Omental fat pad (tissue), 4 donors: ENCODE data around the gene FAM219A. TPM values are rescaled to one million over a fixed set of nuclear protein-coding genes. Genes with fewer than 3 reads are reported as not detected.

Source experiments
- ATAC-seq: fragments of 150-250 bp; one replicate; pipeline ENCODE4 v1.9.1; 2016; ENCODE audit warnings: mild to moderate bottlenecking, moderate library complexity; ENCODE audit not compliant: low FRiP score
- DNase-seq: peaks from one replicate; pipeline ENCODE4 v3.0.0-alpha.2; 2019; ENCODE audit warnings: low spot score
- total RNA-seq, 4 donors: library from RNA; depleted of rRNA; stranded (reverse); fragments of >200 nt; gene quantifications; one replicate each; pipeline ENCODE4 v1.1.0, GENCODE V29; 2016
- TF ChIP-seq, protein P1 (sequence below), 3 donors: fragments of 450-650 bp; IDR thresholded peaks; one replicate each; pipeline ENCODE4 v1.5.1; 2016 to 2017; ENCODE audit warnings: antibody characterized with exemption in 3 of 3, mild to moderate bottlenecking in 3 of 3, moderate library complexity in 2 of 3

The FAM219A gene, protein sequence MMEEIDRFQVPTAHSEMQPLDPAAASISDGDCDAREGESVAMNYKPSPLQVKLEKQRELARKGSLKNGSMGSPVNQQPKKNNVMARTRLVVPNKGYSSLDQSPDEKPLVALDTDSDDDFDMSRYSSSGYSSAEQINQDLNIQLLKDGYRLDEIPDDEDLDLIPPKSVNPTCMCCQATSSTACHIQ
- 10 to 100 TPM in 3 of 4 donors, 1 to 10 TPM in 1; 6.7 to 16.4 (median 13.6) TPM for total RNA-seq

DNA sequence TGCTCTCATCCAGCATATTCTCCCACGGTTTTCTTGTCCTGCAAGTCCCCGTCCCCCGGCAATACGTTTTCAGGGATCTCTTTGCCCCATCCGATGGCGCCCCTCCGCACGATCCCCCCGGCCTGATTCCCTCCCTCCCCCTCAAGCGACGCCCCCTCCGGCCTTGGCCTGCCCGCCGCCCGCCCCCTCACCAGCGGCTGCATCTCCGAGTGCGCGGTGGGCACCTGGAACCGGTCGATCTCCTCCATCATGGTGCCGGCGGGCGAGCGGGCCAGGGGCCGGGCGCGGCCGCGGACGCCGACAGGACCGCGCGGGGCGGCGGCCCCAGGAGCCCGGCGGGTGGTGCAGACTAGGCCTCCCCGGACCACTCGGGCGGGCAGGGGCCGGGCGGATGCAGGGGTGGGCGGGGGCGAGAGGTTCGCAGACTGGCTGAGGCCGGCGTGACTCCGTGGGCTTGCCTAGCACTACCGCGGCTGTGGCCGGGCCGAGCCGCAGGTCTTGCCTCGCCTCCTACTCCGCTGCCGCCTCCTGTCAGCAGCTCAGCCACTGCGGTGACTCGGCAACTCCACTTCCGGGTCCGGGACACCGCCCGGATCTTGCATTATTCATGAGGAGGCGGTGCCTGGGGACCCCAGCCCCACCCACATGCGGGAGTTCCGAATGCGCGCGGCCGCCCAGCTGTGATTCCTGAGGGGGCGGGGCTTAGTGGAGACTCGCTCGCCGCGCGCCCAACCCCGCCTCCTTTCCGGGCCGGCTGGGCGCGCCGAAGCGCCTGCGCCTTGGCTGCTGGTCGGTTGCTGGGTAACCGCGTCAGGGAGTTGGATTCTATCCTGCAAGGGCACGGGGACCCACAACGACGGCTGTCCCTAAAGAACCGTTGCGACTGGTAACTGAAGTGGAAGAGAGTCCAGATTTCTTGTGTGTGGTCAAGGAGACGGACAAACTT is at the start of gene FAM219A, which contains the start of gene DNAI1:
Gene FAM219A, minus strand, starts transcription at position 558 of the 946 bp plus-strand sequence. Its CDS starts 307 bp downstream, at position 251.
Gene DNAI1, plus strand, starts transcription at position 793 of the 946 bp plus-strand sequence. CDS start 201 bp downstream, outside the sequence.
- TF ChIP-seq, protein P1, sequence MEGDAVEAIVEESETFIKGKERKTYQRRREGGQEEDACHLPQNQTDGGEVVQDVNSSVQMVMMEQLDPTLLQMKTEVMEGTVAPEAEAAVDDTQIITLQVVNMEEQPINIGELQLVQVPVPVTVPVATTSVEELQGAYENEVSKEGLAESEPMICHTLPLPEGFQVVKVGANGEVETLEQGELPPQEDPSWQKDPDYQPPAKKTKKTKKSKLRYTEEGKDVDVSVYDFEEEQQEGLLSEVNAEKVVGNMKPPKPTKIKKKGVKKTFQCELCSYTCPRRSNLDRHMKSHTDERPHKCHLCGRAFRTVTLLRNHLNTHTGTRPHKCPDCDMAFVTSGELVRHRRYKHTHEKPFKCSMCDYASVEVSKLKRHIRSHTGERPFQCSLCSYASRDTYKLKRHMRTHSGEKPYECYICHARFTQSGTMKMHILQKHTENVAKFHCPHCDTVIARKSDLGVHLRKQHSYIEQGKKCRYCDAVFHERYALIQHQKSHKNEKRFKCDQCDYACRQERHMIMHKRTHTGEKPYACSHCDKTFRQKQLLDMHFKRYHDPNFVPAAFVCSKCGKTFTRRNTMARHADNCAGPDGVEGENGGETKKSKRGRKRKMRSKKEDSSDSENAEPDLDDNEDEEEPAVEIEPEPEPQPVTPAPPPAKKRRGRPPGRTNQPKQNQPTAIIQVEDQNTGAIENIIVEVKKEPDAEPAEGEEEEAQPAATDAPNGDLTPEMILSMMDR (IDR thresholded peaks at IDR 0.05), result no peak
- DNase-seq, result peak; percentile 94
- peak; percentile 99 for ATAC-seq

DNA sequence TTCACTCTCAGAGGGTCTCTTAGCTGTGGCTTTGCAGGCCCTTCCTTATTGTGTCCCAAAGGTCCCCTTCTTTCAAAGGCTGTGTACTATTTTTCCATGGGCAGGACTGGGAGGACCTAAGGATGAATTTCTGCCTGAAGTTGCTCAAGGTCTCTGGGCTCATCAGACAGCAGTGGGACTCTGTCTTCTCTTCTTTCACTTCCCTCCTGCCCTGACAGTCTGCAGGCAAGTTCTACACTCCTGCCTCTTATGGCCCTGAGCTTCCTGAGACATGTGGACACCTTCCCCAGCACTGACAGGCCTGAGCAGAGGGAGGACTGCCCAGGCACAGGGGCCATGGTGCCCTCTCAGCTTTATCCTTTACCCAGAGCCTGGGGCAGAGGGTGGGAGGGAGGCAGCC is 49.6 kb upstream of the FAM219A start:
- TF ChIP-seq, protein P1 (IDR thresholded peaks at IDR 0.05), result no peak
- DNase-seq (no peak), ATAC-seq (no peak)

DNA sequence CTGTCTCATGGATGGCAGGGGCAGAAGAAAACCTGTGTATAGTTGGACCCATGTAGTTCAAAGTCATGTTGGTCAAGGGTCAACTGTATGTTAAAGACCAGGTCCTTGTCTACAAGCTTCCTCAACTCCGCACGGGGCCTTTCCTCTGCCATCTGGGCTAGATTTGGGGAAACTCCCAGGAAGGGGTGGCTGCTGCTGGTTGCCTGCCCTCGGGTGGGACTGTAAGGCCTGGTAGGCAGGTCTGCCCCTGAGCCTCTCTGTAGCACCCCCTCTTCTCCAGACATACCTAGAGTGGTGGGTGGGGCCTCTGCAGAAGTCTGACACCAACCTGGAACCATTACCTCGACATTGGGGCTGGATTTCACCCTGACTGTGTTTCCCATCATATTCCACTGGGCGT is 49.2 kb upstream of the FAM219A start:
- DNase-seq (no peak), ATAC-seq (no peak)
- TF ChIP-seq, protein P1 (IDR thresholded peaks at IDR 0.05), result no peak

DNA sequence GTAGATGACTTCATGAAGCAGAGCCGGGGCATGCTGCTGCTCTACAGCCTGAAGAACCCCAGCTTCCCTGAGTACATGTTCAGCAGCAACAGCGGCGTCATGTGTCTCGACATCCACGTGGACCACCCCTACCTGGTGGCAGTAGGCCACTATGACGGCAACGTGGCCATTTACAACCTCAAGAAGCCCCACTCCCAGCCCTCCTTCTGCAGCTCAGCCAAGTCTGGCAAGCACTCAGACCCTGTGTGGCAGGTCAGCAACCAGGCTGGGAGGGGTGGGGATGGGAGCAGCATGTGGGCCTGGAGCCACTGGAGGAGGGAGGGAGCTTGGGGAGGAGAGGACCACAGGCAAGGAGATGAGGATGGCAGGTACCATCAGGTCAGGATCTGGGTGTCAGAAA is 48.3 kb upstream of the FAM219A start:
- DNase-seq (no peak), ATAC-seq (no peak)
- TF ChIP-seq, protein P1 (IDR thresholded peaks at IDR 0.05), result no peak

DNA sequence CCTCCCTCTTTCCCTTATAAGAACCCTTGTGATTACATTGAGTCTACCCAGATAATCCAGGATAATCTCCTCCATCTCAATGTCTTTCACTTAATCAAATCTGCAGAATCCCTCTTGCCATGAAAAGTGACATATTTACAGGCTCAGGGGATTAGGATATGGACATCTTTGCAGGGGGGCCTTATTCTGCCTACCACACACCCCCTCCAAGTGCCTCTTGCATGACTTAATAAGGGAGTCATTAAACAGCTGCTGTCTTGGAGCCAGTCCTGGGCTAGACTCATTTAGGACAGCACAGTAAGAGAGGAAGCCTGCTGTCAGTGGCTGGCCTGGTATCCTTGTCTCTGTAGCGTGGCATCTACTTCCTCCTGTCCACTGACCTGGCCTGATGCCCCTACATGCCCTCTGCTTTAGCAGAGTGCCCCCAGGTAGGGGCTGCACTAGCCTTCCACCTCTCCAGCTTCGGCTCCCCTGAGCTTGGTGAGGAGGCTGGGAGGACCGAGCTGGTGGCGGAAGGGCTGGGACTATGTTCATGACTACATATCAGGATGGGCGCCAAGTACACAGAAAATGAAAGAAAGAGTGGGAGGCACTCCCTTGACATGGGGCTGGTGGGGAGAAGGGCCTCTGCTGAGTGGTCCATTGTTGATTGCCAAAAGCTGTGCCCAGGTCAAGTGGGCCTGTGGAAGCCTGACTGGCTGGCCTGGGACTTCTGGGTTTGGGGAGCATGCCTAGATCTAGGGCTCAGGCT is 47.2 kb upstream of the FAM219A start:
- TF ChIP-seq, protein P1 (IDR thresholded peaks at IDR 0.05), result no peak
- ATAC-seq, result no peak
- DNase-seq, result no peak

DNA sequence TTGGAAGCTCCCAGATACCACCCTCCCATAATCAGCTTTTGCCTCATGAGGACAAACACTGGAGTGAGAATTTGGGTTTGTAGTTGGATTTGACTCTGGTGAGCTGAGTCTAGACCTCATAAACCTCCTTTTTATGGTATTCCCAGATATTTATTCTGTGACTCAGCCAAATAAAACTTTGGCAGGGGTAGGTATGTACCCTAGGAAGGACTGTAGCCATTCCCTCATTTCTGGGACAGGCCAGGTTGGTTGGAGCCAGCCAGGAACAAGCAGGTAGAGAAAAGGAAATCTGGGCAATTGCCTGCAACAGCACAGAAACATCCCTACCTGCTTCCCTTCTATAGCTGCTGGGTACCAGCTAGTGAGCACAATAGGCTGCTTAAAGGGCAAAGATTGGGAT is 45.0 kb upstream of the FAM219A start:
- ATAC-seq (no peak), DNase-seq (no peak)
- TF ChIP-seq, protein P1 (IDR thresholded peaks at IDR 0.05), result no peak
